H9 (cell line): Measurements from ENCODE around the gene XPR1. TPM values are rescaled to one million over a fixed set of nuclear protein-coding genes. Genes with fewer than 3 reads are reported as not detected.

Source experiments
- DNase-seq: peaks from one replicate; pipeline ENCODE4 v3.0.0-alpha.2; 2017
- H2AFZ ChIP-seq: one replicate; pipeline ENCODE4 v1.6.1; 2013; ENCODE audit warnings: mild to moderate bottlenecking, low read length, control low read depth, moderate library complexity
- H2AK5ac ChIP-seq: 2 replicates; pipeline ENCODE4 v1.6.1; 2013; ENCODE audit warnings: low read length, control low read depth, mixed read lengths; ENCODE audit not compliant: insufficient read length
- H2BK120ac ChIP-seq: one replicate; pipeline ENCODE4 v1.6.1; 2013; ENCODE audit warnings: low read depth, mild to moderate bottlenecking, low read length, control low read depth, inconsistent platforms; ENCODE audit not compliant: poor library complexity, severe bottlenecking
- H2BK12ac ChIP-seq: 2 replicates; pipeline ENCODE4 v1.6.1; 2013; ENCODE audit warnings: low read length, control low read depth, mixed read lengths, low read depth; ENCODE audit not compliant: insufficient read length
- H2BK15ac ChIP-seq: 2 replicates; pipeline ENCODE4 v1.6.1; 2013; ENCODE audit warnings: low read depth, low read length, control low read depth
- H2BK20ac ChIP-seq: one replicate; pipeline ENCODE4 v1.6.1; 2013; ENCODE audit warnings: low read depth, mild to moderate bottlenecking, low read length, control low read depth, inconsistent platforms; ENCODE audit not compliant: poor library complexity, severe bottlenecking
- H2BK5ac ChIP-seq: 2 replicates; pipeline ENCODE4 v1.6.1; 2013; ENCODE audit warnings: low read length, control low read depth, mixed read lengths; ENCODE audit not compliant: insufficient read length
- H3K14ac ChIP-seq: 2 replicates; pipeline ENCODE4 v1.6.1; 2013; ENCODE audit warnings: low read length, control low read depth; ENCODE audit not compliant: insufficient read depth
- H3K18ac ChIP-seq: 2 replicates; pipeline ENCODE4 v1.6.1; 2013; ENCODE audit warnings: low read depth, mild to moderate bottlenecking, mixed read lengths, low read length, control low read depth; ENCODE audit not compliant: insufficient read length
- H3K23ac ChIP-seq: 2 replicates; pipeline ENCODE4 v1.6.1; 2013; ENCODE audit warnings: low read length, control low read depth, mixed read lengths, low read depth; ENCODE audit not compliant: insufficient read length
- H3K23me2 ChIP-seq: 2 replicates; pipeline ENCODE4 v1.6.1; 2013; ENCODE audit warnings: low read depth, mild to moderate bottlenecking, mixed read lengths, low read length, control low read depth; ENCODE audit not compliant: insufficient read length, poor library complexity, severe bottlenecking
- H3K27ac ChIP-seq: 2 replicates; pipeline ENCODE4 v1.5.1; 2013; ENCODE audit warnings: low read length, control low read depth, mixed read lengths, low read depth; ENCODE audit not compliant: insufficient read length
- H3K27me3 ChIP-seq: 2 replicates; pipeline ENCODE4 v1.6.1; 2013; ENCODE audit warnings: low read length, control low read depth, inconsistent platforms; ENCODE audit not compliant: insufficient read depth
- H3K4ac ChIP-seq: 2 replicates; pipeline ENCODE4 v1.6.1; 2013; ENCODE audit warnings: low read depth, mild to moderate bottlenecking, control low read depth, inconsistent platforms, low read length, moderate library complexity
- H3K4me1 ChIP-seq: 2 replicates; pipeline ENCODE4 v1.6.1; 2013; ENCODE audit warnings: low read length, control low read depth, inconsistent platforms; ENCODE audit not compliant: insufficient read depth
- H3K4me2 ChIP-seq: 2 replicates; pipeline ENCODE4 v1.6.1; 2013; ENCODE audit warnings: low read length, control low read depth, mixed read lengths; ENCODE audit not compliant: insufficient read length, insufficient read depth
- H3K56ac ChIP-seq: 2 replicates; pipeline ENCODE4 v1.6.1; 2013; ENCODE audit warnings: low read depth, mild to moderate bottlenecking, mixed read lengths, low read length, control low read depth; ENCODE audit not compliant: insufficient read length
- H3K79me1 ChIP-seq: 2 replicates; pipeline ENCODE4 v1.6.1; 2013; ENCODE audit warnings: low read depth, mild to moderate bottlenecking, moderate library complexity, low read length, control low read depth, inconsistent platforms; ENCODE audit not compliant: insufficient read depth, poor library complexity, severe bottlenecking
- H3K79me2 ChIP-seq: 2 replicates; pipeline ENCODE4 v1.6.1; 2013; ENCODE audit warnings: low read length, control low read depth, inconsistent platforms; ENCODE audit not compliant: insufficient read depth
- H3K9ac ChIP-seq: 2 replicates; pipeline ENCODE4 v1.6.1; 2013; ENCODE audit warnings: low read length, control low read depth, mixed read lengths; ENCODE audit not compliant: insufficient read length; ENCODE audit errors: extremely low read depth
- H3K9me3 ChIP-seq: one replicate; pipeline ENCODE4 v1.6.1; 2013; ENCODE audit warnings: low read depth, low read length, inconsistent platforms; ENCODE audit not compliant: control insufficient read depth
- H3T11ph ChIP-seq: one replicate; pipeline ENCODE4 v1.6.1; 2013; ENCODE audit warnings: mild to moderate bottlenecking, low read length, control low read depth, inconsistent platforms
- H4K20me1 ChIP-seq: one replicate; pipeline ENCODE4 v1.6.1; 2013; ENCODE audit not compliant: control insufficient read depth, insufficient read length, insufficient read depth
- H4K5ac ChIP-seq: 2 replicates; pipeline ENCODE4 v1.6.1; 2013; ENCODE audit warnings: low read depth, mild to moderate bottlenecking, mixed read lengths, low read length, control low read depth; ENCODE audit not compliant: insufficient read length
- H4K8ac ChIP-seq: replicated peaks from 2 replicates; pipeline ENCODE4 v1.6.1; 2013; ENCODE audit warnings: low read length, control low read depth, mixed read lengths, low read depth; ENCODE audit not compliant: insufficient read length
- H4K91ac ChIP-seq: 2 replicates; pipeline ENCODE4 v1.6.1; 2013; ENCODE audit warnings: low read depth, mild to moderate bottlenecking, moderate library complexity, mixed read lengths, low read length, control low read depth; ENCODE audit not compliant: insufficient read length
- H3K27ac Mint-ChIP-seq, 3 experiments: 2 replicates in 2 of 3; 3 replicates in 1 of 3; pipeline ENCODE4 v1.8.0; 2020 to 2021; ENCODE audit warnings: mixed read lengths in 3 of 3, mild to moderate bottlenecking in 1 of 3, moderate library complexity in 1 of 3
- H3K27me3 Mint-ChIP-seq: 2 replicates; pipeline ENCODE4 v1.8.0; 2021; ENCODE audit warnings: low read depth, mild to moderate bottlenecking, moderate library complexity, mixed read lengths
- H3K36me3 Mint-ChIP-seq, 3 experiments: 2 replicates in 2 of 3; 3 replicates in 1 of 3; pipeline ENCODE4 v1.8.0; 2020 to 2021; ENCODE audit warnings: low read depth in 3 of 3, mixed read lengths in 3 of 3; ENCODE audit not compliant: insufficient read depth in 1 of 3
- H3K4me1 Mint-ChIP-seq, 2 experiments: 2 replicates each; pipeline ENCODE4 v1.8.0; 2020; ENCODE audit warnings: mixed read lengths in 2 of 2
- H3K4me3 Mint-ChIP-seq, 2 experiments: 2 replicates in 1 of 2; 3 replicates in 1 of 2; pipeline ENCODE4 v1.8.0; 2020 to 2021; ENCODE audit warnings: mild to moderate bottlenecking in 2 of 2, mixed read lengths in 2 of 2, moderate library complexity in 1 of 2
- H3K9me3 Mint-ChIP-seq, 2 experiments: 2 replicates in 1 of 2; 3 replicates in 1 of 2; pipeline ENCODE4 v1.8.0; 2020; ENCODE audit warnings: mild to moderate bottlenecking in 2 of 2, mixed read lengths in 2 of 2, moderate library complexity in 1 of 2
- CTCF ChIP-seq: fragments of 200-600 bp; sonication (generic); conservative IDR thresholded peaks from 3 replicates; pipeline ENCODE4 v1.8.0; 2021; ENCODE audit warnings: antibody characterized with exemption, mild to moderate bottlenecking
- WGBS: extraction: QIAGEN DNeasy Blood & Tissue Kit; methylation state at CpG from one replicate; pipeline ENCODE4 v1.1.7; 2013; ENCODE audit warnings: missing lambda C conversion rate, low lambda C conversion rate, mixed read lengths; ENCODE audit not compliant: insufficient read length; ENCODE audit errors: extremely low coverage; 5-methylcytosine and 5-hydroxymethylcytosine counted together
- total RNA-seq: library from RNA; stranded (reverse); gene quantifications from 2 replicates; pipeline ENCODE4 v1.2.1, GENCODE V29; 2021

The XPR1 gene
- total RNA-seq, 1 experiment from 2014 or later: 34.1 TPM

DNA sequence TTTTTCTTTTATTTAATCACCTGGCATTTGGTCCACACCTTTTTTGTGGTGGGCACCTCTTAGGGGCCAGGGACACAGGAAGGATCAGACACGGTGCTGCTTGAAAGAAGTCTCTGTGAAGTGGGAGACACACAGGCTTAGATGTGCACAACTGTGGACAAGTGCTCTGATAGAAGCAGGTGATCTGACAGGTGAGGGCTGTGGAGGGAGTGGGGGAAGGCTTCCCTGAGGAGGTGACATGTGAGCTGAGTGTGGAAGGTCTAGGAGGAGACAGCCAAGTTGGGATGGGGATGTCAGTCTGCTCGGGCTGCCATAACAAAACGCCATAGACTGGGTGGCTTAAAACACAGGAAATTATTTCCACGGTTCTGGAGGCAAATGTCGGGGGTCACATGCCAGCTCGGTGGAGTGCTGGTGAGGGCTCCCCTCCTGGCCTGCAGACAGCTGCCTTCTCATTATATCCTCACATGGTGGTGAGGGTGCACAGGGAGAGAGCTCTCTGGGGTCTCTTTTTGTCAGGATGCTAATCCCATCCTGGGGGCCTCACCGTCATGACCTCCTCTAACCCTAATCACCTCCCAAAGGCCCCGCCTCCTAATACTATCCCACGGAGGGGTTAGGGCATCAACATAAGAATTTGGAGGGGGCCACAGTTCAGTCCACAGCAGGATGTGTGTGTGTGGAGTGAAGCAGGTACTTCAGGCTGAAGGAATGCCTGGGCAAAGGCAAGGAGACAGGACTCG, 275.7 kb downstream of the XPR1 start:
- Histone ChIP-seq H3K4me2 (no peak overlapping the region), H2BK5ac (no peak overlapping the region), H3K23ac (no peak overlapping the region), H3K79me1 (no peaks in the 10 kb centered on the region), H4K20me1 (no peaks in the 10 kb centered on the region), H3T11ph (no peak overlapping the region), H4K5ac (no peak overlapping the region), H3K56ac (no peak overlapping the region), H4K91ac (no peak overlapping the region), H3K9ac (no peak overlapping the region), H2BK120ac (no peak overlapping the region), H3K27me3 (no peaks in the 10 kb centered on the region), H3K4ac (no peak overlapping the region), H3K18ac (no peak overlapping the region), H3K79me2 (no peaks in the 10 kb centered on the region), H2AFZ (no peak overlapping the region), H2AK5ac (no peak overlapping the region), H3K9me3 (no peaks in the 10 kb centered on the region), H3K14ac (no peak overlapping the region), H3K23me2 (peaks cover 7% of the 10 kb centered on the region), H2BK12ac (no peak overlapping the region), H2BK20ac (no peak overlapping the region), H3K4me1 (no peaks in the 10 kb centered on the region; the same call in 1 of the 2 replicates), H3K27ac (no peak overlapping the region), H2BK15ac (no peak overlapping the region), H4K8ac (no peak overlapping the region)
- H3K4me3 Mint-ChIP-seq: no peak overlapping the region
- no CpG with 5 or more reads among the region's 10 CpGs for WGBS
- peaks cover 26% of the 10 kb centered on the region for H3K27me3 Mint-ChIP-seq
- no peak overlapping the region for H3K27ac Mint-ChIP-seq
- H3K9me3 Mint-ChIP-seq: no peaks in the 10 kb centered on the region
- peak; percentile 14 for DNase-seq
- peaks cover 18 to 24% of the 10 kb centered on the region in 2 experiments for H3K4me1 Mint-ChIP-seq
- no peak for TF ChIP-seq CTCF
- no peaks in the 10 kb centered on the region for H3K36me3 Mint-ChIP-seq
